Caki2 (cell line): Measurements from ENCODE around the gene VANGL1. TPM values are rescaled to one million over a fixed set of nuclear protein-coding genes. Genes with fewer than 3 reads are reported as not detected.
"Not testable (repeated sequence)": the region's sequence is repeated elsewhere in the genome, so short reads cannot be mapped to it uniquely, and the experiment has no call there.

Experiments
- DNase-seq: peaks from one replicate; pipeline ENCODE4 v3.0.0-alpha.2; 2015; ENCODE audit warnings: low read depth
- in situ Hi-C: cut with HindIII; loops from 2 replicates; pipeline ENCODE4 v1.10.0; 2016; ENCODE audit warnings: low sequenced_read_pairs, low pct_unique_long_range_greater_than_20kb, mixed read lengths
- total RNA-seq: library from RNA; depleted of rRNA; stranded (reverse); fragments of >200 nt; shearing (Covaris generic); gene quantifications from 2 replicates; pipeline ENCODE4 v1.2.3, GENCODE V29; 2014; ENCODE audit warnings: low replicate concordance; rRNA removed

VANGL1 gene
- total RNA-seq, result 1.6 and 3.6 TPM in 2 replicates

DNA sequence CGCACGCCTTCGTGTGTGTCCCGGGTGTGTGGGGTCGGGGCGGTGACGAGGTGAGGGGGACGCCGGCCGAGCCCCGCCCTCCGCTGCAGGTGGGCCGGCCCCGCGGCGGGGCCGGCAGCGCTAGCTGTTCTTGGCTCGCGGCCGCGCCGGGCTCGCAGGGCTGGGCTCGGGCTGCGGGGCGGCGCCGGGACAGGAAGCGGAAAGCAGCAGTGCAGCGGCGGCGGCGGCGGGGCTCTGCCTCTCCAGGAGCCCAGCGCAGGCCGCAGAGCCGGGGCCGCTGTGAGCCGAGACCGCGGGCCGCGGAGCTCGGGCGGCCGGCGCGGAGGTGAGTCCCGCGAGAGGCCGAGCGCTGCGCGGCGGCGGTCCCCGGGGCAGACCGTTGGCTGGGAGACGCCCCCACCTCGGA, at the start of gene VANGL1:
Gene VANGL1, plus strand, starts transcription at position 209 of the 406 bp plus-strand sequence. CDS start 9,444 bp downstream, outside the sequence.
- in situ Hi-C loops, result no loop called here
- peak; percentile 64 for DNase-seq

DNA sequence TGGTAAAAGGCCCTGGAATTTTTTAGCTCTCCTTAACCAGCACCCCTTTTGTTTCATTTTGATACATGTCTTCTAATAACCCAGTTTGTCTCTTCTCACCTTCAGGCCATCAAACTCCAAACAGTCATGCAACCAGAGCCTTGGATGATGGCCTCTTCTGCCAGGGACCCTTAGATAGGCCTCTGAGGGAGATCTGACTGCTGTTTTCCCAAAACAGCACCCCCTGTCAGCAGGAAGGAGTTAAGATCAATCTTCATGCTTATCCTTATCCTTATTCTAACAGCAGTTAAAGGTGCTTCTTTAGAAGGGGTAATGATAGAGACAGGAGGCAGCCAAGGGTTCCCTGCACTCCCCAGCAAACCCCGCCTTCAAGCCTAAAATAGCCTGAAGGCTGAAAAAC, 49.5 kb upstream of the VANGL1 start:
- in situ Hi-C loops, result no loop called here
- no peak for DNase-seq

DNA sequence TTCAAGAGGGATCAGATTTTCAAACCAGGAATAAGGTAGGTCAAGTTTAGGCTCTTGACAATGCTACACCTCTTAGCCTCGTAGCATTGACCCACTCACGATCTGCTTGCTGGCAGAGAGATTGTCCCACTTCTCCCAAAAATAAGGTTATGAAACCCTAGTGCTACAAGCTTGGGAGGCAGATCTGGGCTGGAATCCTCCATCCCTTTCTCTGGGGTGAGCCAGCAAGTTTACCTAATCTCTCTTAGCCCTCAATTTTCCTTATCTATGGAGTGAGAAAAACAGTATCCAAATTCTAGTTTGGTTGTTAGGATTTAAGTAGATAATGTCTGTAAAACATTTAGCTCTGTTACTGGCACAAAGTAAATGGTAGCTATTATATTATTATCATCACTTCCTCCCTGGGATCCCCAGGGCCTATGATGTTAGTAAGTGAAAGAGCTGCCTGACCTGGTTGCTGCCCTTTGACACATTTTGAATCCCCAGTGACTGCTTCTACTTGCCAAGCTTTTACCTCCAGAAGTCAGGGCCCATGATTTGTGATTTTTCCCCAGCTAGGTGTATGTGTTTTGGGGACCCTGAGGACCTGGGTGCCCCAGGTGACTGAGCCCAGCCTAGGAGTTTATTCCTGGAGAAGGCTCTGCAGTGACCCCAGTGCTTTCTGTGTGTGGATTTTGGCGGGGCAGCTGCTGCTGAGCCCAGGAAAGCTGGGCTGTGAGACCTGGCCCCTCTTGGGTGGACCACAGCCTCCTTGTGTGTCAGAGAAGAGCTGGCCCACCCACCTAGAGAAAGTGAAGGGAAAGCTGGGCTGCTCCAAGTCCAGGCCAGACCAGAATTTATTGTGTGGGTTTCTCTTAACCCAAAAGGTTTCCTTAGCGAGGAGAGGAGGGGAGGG, 48.2 kb upstream of the VANGL1 start:
- in situ Hi-C loops, result no loop called here
- no peak for DNase-seq

DNA sequence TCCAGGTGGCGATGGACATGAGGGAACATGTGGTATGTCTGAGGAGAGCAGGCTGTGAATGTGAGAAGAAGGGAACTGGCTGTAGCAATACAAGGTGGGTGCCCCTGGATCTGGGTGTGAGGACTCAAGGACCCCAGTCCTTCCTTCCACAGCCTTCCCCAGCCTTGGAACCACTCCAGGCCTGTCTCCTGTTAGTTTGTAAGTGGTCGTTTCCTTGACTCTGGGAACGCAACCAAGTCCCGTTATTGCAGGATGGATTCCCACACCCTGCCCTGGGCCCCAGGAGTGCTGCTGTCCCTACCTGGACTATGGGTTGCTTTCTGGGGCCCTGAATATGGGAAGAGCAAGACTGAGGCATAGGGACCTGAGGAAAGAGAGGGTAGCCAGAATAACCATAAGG, 47.2 kb upstream of the VANGL1 start:
- in situ Hi-C loops, result no loop called here
- DNase-seq, result no peak

DNA sequence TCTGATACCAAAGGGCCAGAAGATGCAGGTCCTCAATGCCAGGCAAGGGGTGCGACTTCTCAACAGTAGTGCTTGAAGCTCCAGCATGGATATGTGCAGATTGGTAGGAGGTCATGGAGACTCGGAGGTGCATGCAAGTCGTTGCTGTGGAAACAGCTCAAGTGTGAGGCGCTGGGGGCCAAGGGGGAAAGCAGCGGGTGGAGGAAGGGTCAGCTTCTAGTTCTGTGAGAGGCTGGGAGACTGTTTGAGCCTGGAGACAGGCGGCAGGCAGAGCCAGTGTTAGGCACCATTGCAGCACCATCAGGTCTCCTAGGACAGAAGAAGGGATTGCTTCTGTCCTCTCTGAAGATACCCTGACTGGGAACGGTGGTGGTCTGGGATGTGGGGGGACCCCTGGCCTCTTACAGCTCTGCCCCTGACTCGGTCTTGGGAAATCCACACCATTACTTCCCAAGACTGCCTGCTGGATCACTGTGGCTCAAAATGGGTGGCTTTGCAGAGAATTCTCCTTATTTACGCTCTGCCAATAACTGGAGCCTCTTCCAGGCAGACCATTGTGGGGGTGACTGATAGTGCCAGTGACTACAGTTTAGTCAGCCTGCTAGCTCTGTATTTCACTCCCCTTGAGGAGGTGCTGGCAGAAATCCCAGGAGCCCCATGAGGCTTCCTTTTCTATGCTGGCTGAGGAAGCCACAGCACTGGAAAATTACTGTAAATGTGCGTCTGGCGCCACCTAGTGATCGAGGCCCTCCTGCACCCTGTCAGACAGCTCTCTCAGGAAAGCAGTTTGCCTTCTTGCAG, 46.3 kb upstream of the VANGL1 start:
- DNase-seq, result peak; percentile 67
- in situ Hi-C loops, result no loop called here

DNA sequence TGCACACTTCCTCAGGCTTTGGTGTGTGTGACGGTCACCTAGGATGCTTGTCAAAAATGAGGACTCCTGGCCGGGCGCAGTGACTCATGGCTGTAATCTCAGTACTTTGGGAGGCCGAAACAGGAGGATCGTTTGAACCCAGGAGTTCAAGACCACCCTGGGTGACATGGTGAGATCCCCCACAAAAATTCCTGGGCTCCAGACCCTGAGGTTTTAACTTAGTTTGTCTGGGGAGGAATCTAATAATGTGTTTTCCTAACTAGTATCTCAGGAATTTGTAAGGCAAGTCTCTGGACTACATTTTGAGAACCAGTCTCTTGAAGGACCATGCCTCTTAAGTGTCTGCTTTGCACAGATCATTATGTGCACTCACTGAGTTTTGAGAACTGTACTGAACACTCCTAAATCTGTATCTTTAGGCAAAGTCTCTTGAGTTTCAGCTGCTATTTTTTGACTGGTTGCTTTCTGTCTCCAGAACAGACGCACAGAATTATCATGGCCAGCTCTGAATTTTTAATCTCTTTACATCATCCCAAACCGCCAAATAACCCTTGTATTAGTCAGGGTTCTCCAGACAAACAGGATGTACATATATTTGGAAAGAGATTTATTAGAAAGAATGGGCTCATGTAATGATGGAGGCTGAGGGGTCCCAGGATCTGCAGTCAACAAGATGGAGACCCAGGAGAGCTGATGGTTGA, 45.5 kb upstream of the VANGL1 start:
- no peak for DNase-seq
- in situ Hi-C loops, result no loop called here

DNA sequence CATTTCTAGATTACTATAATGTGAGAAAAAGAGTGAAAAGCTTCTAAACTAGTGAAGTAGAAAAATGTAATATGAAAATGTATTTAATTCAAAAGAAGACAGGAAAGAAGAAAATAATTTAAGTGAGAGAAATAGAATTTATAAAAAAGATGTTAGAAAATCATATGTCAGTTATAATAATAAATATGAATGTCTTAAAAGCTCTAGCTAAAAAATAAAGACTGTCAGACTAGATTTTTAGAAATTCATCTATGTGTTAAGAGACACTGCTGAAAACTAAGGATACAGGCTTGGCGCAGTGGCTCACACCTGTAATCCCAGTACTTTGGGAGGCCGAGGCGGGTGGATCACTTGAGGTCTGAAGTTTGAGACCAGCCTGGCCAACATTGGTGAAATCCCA, 37.3 kb upstream of the VANGL1 start:
- in situ Hi-C loops, result no loop called here
- no peak for DNase-seq

DNA sequence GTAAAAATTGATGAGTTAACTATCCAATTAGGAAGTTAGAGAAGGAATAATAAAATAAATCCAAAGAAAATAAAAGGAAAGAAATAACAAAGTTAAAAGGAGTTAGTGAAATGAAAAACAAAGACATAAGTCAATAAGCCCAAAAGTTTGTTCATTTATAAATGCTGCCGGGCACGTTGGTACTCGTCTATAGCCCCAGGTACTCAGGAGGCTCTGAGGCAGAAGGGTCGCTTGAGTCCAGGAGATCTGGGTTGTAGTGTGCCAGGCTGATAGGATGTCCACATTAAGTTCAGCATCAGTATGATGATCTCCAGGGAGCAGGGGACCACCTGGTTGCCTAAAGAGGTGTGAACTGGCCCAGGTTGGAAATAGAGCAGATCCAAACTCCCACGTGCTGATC, 35.5 kb upstream of the VANGL1 start:
- in situ Hi-C loops, result no loop called here
- no peak for DNase-seq

DNA sequence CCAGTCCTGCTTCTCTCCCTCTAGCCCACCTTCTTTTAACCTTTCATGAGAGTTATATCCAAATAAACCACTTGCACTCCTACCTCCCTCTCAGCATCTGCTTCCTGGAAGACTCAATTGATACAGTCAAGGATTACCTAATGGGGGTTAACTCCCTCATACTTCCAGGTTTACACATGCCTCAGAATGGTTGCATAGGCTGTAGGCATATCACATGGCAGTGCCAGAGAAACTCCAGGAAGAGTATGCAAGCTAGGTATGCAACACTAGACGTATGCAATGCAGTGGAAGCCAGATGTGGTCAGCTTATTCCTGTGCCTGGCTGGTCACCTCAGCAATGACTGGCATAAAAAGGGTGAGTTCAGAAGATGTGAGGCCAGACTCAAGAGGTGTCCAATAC, 32.7 kb upstream of the VANGL1 start:
- in situ Hi-C loops, result no loop called here
- DNase-seq, result no peak

DNA sequence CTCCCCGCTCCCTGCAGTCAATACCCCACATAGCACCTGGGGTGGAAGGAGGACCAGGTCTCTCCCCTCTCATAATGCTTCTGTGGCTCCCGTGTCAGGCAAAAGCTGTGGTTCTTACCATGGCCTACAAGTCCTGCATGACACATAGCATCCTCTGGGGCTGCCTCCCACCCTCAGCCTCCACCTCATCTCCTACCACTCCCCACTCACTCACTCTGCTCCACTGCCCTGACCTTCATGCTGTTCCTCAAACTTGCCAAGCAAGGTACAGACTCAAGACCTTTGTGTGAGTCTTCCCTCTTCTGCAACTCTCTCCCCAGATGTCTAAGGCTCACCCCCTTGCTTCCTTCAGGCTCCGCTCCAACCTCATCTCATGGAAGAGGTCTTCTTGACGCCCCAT, 28.0 kb upstream of the VANGL1 start:
- in situ Hi-C loops, result no loop called here
- no peak for DNase-seq

DNA sequence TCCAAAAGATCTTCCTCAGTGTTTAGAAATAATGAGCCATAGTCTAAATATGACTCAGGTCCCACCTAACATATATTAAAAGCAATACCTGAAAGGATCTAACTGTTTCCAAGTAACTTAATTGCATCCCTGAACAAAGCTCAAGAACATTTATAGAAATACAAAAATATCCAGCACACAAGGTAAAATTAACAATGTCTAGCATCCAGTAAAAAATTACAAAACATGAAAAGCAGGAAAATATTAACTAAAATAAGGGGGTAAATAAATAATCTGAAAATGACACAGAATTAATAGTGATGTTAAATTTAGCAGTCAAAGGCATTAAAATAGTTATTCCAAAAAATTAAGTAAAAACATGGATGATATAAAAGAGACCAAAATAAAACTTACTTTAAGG, 21.3 kb upstream of the VANGL1 start:
- DNase-seq, result no peak
- in situ Hi-C loops, result no loop called here

DNA sequence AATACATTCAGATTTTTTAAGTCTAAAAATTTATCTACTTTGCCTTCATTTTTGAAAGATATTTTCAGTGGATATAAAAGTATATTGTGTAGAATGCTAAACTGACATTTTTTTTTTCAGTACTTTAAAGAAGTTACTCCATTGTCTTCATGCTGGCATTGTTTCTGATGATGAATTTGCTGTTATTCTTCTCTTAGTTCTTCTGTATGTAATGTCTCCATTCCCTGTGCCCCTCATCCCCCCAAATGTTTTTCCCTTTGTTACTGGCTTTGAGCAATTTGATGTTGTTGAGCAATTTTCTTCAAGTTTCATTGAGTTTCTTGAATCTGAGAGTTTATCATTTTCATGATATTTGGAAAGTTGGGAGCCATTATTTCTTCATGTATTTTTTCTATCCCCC, 20.8 kb upstream of the VANGL1 start:
- in situ Hi-C loops, result no loop called here
- no peak for DNase-seq

DNA sequence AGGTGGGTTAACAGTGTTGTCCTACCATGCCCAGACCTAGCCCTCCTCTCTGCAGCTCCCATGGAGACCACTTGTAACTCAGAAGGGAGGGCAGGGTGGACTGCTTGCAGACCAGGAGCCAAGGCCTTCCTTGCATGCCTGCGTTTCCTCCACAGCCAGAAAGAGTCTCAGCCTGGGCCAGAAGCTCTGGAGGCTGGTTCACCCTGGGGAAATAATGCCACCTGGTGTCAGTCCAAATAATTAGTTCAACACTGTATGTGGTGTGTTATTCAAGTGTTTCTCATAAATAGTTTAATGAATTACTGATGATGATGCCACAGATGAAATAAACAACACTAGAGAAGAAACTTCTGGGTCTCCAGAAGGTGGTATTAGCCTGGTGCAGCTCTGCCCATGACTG, 16.9 kb upstream of the VANGL1 start:
- no peak for DNase-seq

DNA sequence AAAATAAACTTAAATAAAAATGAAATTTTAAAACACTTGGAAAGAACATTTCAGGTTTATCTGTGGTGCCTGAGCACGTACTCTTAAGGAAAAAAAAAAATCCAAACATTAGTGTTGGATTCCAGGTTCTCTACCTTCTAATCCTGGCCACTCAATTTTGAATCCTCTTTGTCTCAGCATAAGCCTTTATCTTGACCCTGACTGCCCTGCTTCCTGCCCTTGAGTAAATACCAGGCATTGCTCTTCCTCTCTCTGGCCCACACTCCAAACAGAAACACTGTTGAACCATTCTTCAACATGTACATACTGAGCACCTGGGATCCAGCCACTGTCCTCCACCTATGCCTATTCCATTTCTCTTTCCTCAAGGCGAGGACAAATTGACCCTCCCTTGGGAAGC, 11.4 kb upstream of the VANGL1 start:
- DNase-seq, result no peak
- in situ Hi-C loops, result no loop called here

More for the DNA sequence above, 16.9 kb upstream of the VANGL1 start:
- in situ Hi-C loops, result no loop called here

DNA sequence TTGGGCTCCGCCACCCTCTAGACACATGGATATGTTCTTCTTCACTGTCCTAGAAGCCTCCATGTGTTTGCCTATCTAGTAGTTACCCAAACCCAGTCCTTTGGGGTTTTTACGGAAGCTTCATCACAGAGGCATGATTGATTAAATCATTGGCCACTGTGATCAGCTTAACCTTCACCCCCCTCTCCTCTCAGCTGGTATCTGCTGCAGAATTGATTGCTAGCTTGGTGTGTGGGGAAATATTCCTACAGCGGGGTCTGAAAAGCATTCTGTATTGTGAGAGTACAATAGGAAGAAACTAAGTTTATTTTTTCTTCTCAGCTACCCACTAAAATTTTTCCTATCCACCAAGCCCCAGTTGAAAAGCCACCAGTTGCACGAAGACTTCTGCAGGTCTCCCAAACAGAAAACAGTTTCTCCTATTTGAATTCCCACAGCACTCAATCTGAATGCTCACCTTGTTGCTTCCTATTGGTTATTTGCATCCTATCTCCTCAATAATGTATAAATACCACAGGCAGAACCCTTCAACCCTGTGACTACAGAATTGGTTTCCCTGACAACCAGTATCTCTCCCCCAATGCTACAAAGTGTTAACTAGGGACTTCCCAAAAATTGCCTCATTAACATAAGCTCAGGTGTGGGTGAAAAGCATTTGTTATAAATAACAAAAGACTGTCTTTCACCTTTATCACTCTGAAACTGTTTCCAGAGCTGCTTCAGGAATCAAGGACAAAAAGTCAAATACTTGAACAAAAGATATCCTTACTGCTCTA, 9.3 kb upstream of the VANGL1 start:
- DNase-seq, result no peak
- in situ Hi-C loops, result no loop called here

DNA sequence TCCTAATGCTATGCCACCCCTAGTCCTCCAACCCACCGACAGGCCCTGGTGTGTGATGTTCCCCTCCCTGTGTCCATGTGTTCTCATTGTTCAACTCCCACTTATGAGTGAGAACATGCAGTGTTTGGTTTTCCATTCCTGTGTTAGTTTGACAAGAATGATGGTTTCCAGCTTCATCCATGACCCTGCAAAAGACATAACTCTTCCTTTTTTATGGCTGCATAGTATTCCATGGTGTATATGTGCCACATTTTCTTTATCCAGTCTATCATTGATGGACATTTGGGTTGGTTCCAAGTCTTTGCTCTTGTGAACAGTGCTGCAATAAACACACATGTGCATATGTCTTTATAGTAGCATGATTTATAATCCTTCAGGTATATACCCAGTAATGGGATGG, 8.2 kb upstream of the VANGL1 start:
- DNase-seq, in situ Hi-C loops: not testable (repeated sequence)

DNA sequence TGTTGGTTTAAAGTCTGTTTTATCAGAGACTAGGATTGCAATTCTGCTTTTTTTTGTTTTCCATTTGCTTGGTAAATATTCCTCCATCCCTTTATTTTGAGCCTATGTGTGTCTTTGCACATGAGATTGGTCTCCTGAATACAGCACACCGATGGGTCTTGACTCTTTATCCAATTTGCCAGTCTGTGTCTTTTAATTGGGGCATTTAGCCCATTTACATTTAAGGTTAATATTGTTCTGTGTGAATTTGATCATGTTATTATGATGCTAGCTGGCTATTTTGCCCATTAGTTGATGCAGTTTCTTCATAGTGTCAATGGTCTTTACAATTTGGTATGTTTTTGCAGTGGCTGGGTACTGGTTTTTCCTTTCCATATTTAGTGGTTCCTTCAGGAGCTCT, 4.5 kb upstream of the VANGL1 start:
- DNase-seq, in situ Hi-C loops: not testable (repeated sequence)

DNA sequence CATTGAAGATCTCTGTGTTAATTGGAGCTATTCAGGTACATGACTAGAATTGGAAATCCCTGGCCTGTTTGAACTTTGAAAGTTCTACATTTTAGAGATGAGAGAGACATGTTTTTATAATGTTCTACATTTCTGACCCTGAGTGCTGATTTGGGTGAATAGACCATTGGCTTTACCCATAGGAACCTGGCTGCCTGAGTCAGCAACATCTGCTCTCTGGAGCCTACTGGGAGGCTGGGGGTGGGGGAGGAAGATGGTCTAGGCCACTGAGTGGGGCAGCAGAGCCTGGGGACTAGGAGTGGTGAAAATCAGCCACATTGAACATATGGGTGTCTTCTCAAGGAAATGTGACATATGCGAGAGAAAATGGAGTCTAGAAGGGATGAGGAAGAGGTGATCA, 1.4 kb upstream of the VANGL1 start:
- DNase-seq, result no peak
- in situ Hi-C loops, result no loop called here
